ENCODE measurements around the gene UBE2L6.
"Not testable (repeated sequence)": the region's sequence is repeated elsewhere in the genome, so short reads cannot be mapped to it uniquely, and the experiment has no call there.

GRCh38 chr11:57534449-57534848 lies 33.0 kb downstream of the UBE2L6 start:
- TF ChIP-seq CTCF, POLR2A (IDR thresholded peaks at IDR 0.05): not testable (repeated sequence)
